GM21576 (cell line): ENCODE measurements around the gene MAP1LC3B2.

Experiments used
- ATAC-seq: cut with Tn5 transposase; IDR thresholded peaks from one replicate; pipeline ENCODE4 v1.9.1; 2021; ENCODE audit warnings: mild to moderate bottlenecking, moderate library complexity; ENCODE audit not compliant: unreplicated experiment

MAP1LC3B2 gene

GRCh38 chr12:116537101-116537904, 21.9 kb upstream of the MAP1LC3B2 start:
- ATAC-seq = peak; percentile 23

- ATAC-seq = peak; percentile 53
Measured at GRCh38 chr12:116538076-116538591, 21.0 kb upstream of the MAP1LC3B2 start.

GRCh38 chr12:116538682-116539305, 20.4 kb upstream of the MAP1LC3B2 start:
- no peak for ATAC-seq

GRCh38 chr12:116539361-116539771, 19.8 kb upstream of the MAP1LC3B2 start:
- ATAC-seq = no peak

GRCh38 chr12:116539905-116540482, 19.2 kb upstream of the MAP1LC3B2 start:
- ATAC-seq = no peak

GRCh38 chr12:116540622-116541152, 18.5 kb upstream of the MAP1LC3B2 start:
- no peak for ATAC-seq

GRCh38 chr12:116541547-116542344, 17.4 kb upstream of the MAP1LC3B2 start:
- no peak for ATAC-seq

GRCh38 chr12:116542345-116542956, 16.7 kb upstream of the MAP1LC3B2 start:
- ATAC-seq = no peak

GRCh38 chr12:116544656-116545055, 14.5 kb upstream of the MAP1LC3B2 start:
- ATAC-seq = no peak

GRCh38 chr12:116545144-116545543, 14.0 kb upstream of the MAP1LC3B2 start:
- ATAC-seq = no peak

GRCh38 chr12:116545936-116546335, 13.2 kb upstream of the MAP1LC3B2 start:
- no peak for ATAC-seq

GRCh38 chr12:116547955-116548501, 11.2 kb upstream of the MAP1LC3B2 start:
- ATAC-seq = peak; percentile 82

- ATAC-seq = no peak
Measured at GRCh38 chr12:116549993-116550392, 9.2 kb upstream of the MAP1LC3B2 start.

- ATAC-seq = no peak
Measured at GRCh38 chr12:116551151-116551550, 8.0 kb upstream of the MAP1LC3B2 start.

GRCh38 chr12:116551619-116551951, 7.6 kb upstream of the MAP1LC3B2 start:
- ATAC-seq = no peak

GRCh38 chr12:116551952-116552772, 7.0 kb upstream of the MAP1LC3B2 start:
- no peak for ATAC-seq

GRCh38 chr12:116552773-116553373, 6.3 kb upstream of the MAP1LC3B2 start:
- ATAC-seq = no peak

GRCh38 chr12:116556356-116556952, 2.7 kb upstream of the MAP1LC3B2 start:
- ATAC-seq = no peak
